Activated naive CD8-positive, alpha-beta T cell treated with anti-CD3 and anti-CD28 coated beads for 36 hours (primary cell): ENCODE results near the gene C20orf141. TPM values are rescaled to one million over a fixed set of nuclear protein-coding genes. Genes with fewer than 3 reads are reported as not detected.
"Not testable (repeated sequence)": the region's sequence is repeated elsewhere in the genome, so short reads cannot be mapped to it uniquely, and the experiment has no call there.

Experiments used
- DNase-seq: peaks from one replicate; pipeline ENCODE4 v3.0.0; 2021
- H3K27ac Mint-ChIP-seq: one replicate; pipeline ENCODE4 v1.8.0; 2022; ENCODE audit warnings: mild to moderate bottlenecking, moderate library complexity, mixed read lengths
- H3K27me3 Mint-ChIP-seq: one replicate; pipeline ENCODE4 v1.8.0; 2022; ENCODE audit warnings: mild to moderate bottlenecking, mixed read lengths
- H3K36me3 Mint-ChIP-seq: one replicate; pipeline ENCODE4 v1.8.0; 2021; ENCODE audit warnings: mild to moderate bottlenecking, mixed read lengths
- H3K4me1 Mint-ChIP-seq: one replicate; pipeline ENCODE4 v1.8.0; 2021; ENCODE audit warnings: mixed read lengths
- H3K4me3 Mint-ChIP-seq: one replicate; pipeline ENCODE4 v1.8.0; 2022; ENCODE audit warnings: mild to moderate bottlenecking, moderate library complexity, mixed read lengths
- H3K9me3 Mint-ChIP-seq: one replicate; pipeline ENCODE4 v1.8.0; 2022; ENCODE audit warnings: mixed read lengths
- total RNA-seq, 2 experiments: library from RNA; stranded (reverse); gene quantifications; one replicate each; pipeline ENCODE4 v1.2.3, GENCODE V29; 2021

Gene C20orf141, protein sequence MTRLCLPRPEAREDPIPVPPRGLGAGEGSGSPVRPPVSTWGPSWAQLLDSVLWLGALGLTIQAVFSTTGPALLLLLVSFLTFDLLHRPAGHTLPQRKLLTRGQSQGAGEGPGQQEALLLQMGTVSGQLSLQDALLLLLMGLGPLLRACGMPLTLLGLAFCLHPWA
- total RNA-seq, result not detected

DNA sequence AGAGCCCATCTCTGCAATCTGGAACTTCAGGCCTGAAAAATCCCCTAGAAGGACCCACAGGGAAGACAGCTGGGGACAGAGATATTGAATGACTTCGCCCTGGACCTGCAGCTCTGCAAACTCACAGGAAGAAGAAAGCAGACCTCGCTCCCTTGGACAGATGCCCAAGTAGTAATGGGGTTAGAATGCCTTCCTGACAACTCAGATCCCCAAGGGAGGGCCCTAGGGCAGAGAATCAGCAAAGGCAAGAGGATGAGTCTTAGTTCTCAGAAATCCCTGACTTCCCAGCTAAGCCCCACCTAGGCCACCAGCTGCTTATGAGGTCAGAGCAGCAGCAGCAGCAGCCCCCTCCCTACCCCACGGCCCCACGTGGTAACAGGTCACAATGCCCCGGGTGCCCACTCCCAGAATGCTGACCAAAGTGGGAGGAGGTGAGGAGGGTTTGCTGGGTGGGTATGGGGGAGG, at the start of gene C20orf141:
Gene C20orf141, plus strand, starts transcription at position 401 of the 465 bp plus-strand sequence. CDS start 198 bp downstream, outside the sequence.
- Mint-ChIP-seq H3K27ac (no peak within 1 kb of the TSS), H3K4me3 (no peak within 1 kb of the TSS), H3K27me3 (peaks cover 30% of the 10 kb centered on the region), H3K4me1 (no peaks in the 10 kb centered on the region), H3K9me3 (peaks cover 13% of the 10 kb centered on the region), H3K36me3 (peaks cover 3% of the 10 kb centered on the region)
- no peak for DNase-seq

DNA sequence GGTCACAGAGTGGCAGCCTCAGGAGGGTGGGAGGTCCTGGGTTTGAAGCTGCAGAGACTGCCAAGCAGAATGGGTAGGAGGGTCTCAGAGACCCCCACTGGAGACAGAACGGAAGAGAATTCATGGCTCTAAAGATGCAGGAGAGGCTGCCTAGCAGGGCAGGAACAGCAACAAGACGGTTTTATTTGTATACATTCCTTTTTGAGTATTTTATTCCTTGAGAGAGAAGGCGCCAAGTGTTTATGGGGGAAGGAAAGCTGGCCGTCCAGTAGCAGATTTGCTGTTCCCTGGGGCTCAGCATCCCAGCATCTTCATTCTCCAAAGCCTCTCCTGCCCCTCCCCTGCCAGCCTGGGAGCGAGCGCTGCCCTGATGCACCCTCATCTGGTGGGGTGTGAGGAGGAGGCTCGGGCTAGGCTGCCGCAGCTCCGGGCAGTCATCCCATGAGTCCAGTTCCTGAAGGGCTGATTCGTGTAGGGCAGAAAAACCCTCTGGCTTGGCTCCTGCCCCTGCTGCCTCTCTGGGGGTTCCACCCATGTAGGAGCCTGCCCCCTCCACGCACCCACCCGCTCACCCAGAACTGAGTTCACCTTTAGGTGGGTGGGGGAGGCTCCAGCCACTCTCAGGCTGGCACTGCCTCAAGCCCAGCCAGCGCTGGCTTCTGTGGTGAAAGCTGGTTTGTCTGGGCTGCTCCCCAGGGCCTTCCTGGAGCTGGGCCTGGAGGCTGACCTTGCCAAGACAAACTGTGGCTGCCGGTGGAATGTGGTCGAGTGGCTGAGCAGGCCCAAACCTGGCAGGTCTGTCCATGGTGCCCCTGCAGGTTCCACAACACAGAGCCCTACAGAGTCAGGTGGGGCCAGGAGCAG, 46.8 kb upstream of the C20orf141 start:
- Mint-ChIP-seq H3K36me3 (no peaks in the 10 kb centered on the region), H3K9me3 (no peaks in the 10 kb centered on the region), H3K4me1 (peaks cover 3% of the 10 kb centered on the region), H3K27ac (no peak overlapping the region), H3K27me3 (peaks cover 7% of the 10 kb centered on the region), H3K4me3 (no peak overlapping the region)
- DNase-seq, result no peak

DNA sequence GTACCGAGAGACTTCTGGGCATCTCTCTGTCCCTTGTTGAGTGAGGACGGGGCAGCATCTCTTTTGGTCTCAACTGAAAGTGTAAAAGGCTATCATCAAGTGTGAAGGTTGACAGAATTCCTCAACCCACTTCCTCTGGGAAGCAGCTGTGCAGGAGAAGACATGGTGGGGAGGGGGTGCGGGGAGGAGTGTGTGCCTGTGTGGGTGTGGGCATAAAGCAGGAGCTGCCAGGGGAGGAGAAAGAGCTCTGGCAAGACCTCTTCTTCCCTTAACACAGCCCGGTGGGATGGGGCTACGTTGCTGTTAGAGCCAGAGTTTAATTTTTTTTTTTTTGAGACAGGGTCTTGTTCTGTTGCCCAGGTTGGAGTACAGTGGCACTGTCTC, 46.2 kb upstream of the C20orf141 start:
- DNase-seq, result no peak
- Mint-ChIP-seq H3K9me3 (no peaks in the 10 kb centered on the region), H3K27me3 (peaks cover 7% of the 10 kb centered on the region), H3K4me3 (no peak overlapping the region), H3K27ac (no peak overlapping the region), H3K36me3 (no peaks in the 10 kb centered on the region), H3K4me1 (peaks cover 3% of the 10 kb centered on the region)

DNA sequence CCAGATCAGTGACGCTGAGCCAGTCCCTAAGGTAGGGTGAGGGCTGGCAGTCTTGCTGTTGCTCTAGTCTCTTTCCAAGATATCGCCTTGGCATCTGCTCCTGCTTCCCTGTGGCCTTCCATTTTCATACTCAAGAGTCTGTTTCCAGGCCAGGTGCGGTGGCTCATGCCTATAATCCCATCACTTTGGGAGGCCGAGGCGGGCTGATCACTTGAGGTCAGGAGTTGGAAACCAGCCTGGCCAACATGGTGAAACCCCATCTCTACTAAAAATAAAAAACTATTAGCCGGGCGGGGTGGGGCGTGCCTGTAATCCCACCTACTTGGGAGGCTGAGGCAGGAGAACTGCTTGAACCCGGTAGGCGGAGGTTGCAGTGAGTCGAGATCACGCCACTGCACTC, 44.7 kb upstream of the C20orf141 start:
- not testable (repeated sequence) for H3K27ac Mint-ChIP-seq, H3K4me1 Mint-ChIP-seq, H3K4me3 Mint-ChIP-seq, H3K27me3 Mint-ChIP-seq, H3K36me3 Mint-ChIP-seq, H3K9me3 Mint-ChIP-seq, DNase-seq

DNA sequence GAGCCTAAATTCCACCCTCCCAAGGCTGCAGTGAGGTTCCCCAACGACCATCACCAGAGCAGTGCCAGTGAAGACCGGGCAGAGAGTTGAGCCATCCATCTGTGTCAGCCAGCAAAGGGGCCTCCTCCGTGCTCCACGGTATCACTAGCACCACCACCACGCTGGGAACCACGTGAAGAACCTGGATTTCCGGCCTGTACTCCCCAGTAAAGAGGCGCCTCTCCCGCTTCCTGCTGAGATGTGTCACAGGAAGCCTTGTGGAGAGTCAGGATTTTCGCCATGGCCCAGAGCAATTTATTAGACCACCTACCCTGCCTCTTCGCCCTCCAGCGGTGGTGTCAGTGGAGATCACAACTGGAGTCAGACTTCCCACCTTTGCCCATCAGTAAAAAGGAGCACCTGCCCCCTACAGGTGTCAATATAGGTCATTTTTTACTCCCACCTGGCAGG, 43.1 kb upstream of the C20orf141 start:
- Mint-ChIP-seq H3K9me3 (no peaks in the 10 kb centered on the region), H3K4me1 (peaks cover 3% of the 10 kb centered on the region), H3K27ac (no peak overlapping the region), H3K27me3 (peaks cover 8% of the 10 kb centered on the region), H3K4me3 (no peak overlapping the region), H3K36me3 (no peaks in the 10 kb centered on the region)
- DNase-seq, result no peak

DNA sequence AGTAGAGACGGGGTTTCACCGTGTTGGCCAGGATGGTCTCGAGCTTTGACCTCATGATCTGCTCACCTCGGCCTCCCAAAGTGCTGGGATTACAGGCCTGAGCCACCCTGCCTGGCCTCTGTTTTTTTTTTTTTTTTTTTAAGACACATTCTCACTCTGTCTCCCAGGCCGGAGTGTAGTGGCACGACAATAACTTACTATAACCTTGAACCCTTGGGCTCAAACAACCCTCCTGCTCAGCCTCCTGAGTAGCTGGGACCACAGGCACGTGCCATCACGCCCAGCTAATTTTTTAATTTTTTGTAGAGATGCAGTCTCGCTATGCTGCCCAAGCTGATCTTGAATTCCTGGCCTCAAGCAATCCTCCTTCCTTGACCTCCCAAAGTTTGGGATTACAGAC, 41.0 kb upstream of the C20orf141 start:
- Mint-ChIP-seq H3K27ac (no peak overlapping the region), H3K36me3 (no peaks in the 10 kb centered on the region), H3K9me3 (no peaks in the 10 kb centered on the region), H3K4me1 (peaks cover 3% of the 10 kb centered on the region), H3K4me3 (no peak overlapping the region), H3K27me3 (peaks cover 8% of the 10 kb centered on the region)
- DNase-seq, result no peak

DNA sequence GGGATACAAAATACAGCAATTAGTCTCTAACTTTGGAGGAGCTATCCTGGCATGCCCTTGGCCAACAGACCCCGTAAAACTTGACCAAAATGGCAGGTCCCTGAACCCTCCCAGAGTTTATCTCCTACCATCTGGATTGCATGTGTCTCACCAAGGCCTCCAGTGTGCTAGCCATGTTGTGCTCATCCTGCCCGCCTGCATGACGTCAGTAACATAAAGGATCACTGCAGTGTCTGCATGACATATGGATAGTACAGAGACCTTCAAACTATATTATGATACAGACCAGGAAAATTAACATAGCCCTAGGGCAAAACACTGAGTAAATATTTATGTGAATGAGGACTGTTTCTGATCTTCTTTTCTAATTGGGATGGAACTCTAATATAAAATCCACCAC, 39.6 kb upstream of the C20orf141 start:
- no peak overlapping the region for H3K4me3 Mint-ChIP-seq
- H3K36me3 Mint-ChIP-seq, result no peaks in the 10 kb centered on the region
- H3K27ac Mint-ChIP-seq, result no peak overlapping the region
- peaks cover 3% of the 10 kb centered on the region for H3K4me1 Mint-ChIP-seq
- peaks cover 5% of the 10 kb centered on the region for H3K27me3 Mint-ChIP-seq
- DNase-seq, result no peak
- no peaks in the 10 kb centered on the region for H3K9me3 Mint-ChIP-seq

DNA sequence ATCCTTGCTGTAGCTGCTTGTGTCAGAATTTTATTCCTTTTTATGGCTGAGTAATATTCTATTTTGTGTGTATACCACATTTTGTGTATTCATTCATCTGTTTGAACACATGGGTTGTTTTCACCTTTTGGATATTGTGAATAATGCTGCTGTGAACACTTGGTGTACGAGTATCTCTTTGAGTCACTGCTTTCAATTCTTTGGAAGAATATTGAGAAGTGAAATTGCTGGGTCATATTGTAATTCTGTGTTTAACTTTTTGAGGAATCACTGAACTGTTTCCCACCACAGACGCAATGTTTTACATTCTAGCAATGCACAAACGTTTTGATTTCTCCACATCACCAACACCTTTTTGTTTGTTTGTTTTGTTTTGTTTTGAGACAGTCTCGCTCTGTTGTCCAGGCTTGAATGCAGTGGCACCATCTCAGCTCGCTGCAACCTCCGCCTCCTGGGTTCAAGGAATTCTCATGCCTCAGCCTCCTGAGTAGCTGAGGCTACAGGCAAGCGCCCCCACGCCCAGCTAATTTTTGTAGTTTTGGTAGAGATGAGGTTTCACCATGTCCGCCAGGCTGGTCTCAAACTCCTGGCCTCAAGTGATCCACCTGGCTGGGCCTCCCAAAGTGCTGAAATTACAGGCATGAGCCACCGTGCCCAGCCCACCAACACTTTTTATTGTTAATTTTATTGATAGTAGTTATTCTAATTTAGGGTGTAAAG, 36.0 kb upstream of the C20orf141 start:
- no peak overlapping the region for H3K4me3 Mint-ChIP-seq
- DNase-seq, result no peak
- H3K36me3 Mint-ChIP-seq, result no peaks in the 10 kb centered on the region
- H3K4me1 Mint-ChIP-seq, result peaks cover 2% of the 10 kb centered on the region
- H3K27ac Mint-ChIP-seq, result no peak overlapping the region
- peaks cover 12% of the 10 kb centered on the region for H3K27me3 Mint-ChIP-seq
- no peaks in the 10 kb centered on the region for H3K9me3 Mint-ChIP-seq

DNA sequence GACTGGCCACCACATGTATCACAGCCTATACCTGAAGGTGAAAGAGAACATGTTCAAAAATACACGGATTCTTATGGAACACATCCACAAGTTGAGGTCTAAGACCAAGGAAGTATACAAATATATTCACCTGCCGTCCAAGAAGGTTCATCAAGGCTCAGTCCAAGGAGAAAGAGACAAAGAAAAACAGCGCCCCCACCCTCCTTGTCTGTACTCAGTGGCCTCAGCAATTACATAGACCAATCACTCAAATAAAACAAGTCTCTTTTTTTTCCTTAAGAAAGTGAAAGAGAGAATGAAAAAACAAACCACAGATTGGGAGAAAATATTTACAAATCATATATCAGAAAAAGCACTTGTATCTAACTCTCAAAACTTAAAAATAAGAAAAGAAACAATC, 33.8 kb upstream of the C20orf141 start:
- H3K27ac Mint-ChIP-seq, result no peak overlapping the region
- peaks cover 12% of the 10 kb centered on the region for H3K27me3 Mint-ChIP-seq
- no peaks in the 10 kb centered on the region for H3K36me3 Mint-ChIP-seq
- no peak overlapping the region for H3K4me3 Mint-ChIP-seq
- peaks cover 2% of the 10 kb centered on the region for H3K4me1 Mint-ChIP-seq
- DNase-seq, result no peak
- H3K9me3 Mint-ChIP-seq, result no peaks in the 10 kb centered on the region

DNA sequence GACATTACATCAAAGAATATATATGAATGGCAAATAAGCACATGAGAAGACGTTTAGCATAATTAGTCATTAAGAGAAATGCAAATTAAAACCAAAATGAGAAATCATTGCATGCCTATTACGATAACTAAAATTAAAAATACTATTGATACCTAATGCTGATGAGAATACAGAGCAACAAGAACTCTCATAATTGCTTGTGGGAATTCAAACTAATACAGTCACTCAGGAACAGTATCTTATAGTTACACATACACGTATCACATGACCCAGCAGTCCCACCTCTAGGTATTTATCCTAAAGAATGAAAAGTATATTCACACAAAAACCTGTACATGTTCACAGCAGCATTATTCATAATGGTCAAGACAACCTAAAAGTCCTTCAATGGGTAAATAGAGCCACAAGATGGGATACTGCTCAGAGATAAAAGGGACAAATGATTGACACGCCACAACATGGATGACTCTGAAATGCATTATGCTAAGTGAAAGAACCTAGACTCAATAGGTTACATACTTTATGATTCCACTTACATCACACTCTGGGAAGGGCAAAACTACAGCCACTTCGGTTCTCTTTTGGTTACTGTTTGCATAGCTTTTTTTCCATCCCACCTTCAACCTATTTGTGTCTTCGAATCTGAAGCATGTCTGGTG, 30.8 kb upstream of the C20orf141 start:
- Mint-ChIP-seq H3K36me3 (no peaks in the 10 kb centered on the region), H3K4me3 (no peak overlapping the region), H3K27ac (no peak overlapping the region), H3K4me1 (peaks cover 2% of the 10 kb centered on the region), H3K27me3 (peaks cover 7% of the 10 kb centered on the region), H3K9me3 (no peaks in the 10 kb centered on the region)
- no peak for DNase-seq

DNA sequence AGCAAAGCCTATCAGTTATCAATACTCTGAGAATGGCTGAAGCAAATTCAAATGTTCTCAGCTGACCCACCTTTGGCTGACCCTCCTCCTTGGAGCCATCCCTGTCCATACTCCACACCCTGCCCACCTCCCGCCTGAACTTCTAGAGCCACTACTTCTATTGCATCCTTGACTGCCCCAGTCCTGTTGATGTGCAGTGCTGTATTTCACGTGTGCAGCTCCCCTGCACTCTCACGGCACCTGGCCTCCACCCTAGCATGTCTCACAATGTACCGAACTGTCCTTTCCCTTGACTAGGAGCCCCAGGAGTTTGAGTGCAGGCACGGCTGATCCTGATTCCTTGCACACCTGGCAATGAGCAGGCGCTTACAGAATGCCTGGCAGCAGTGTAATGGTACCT, 21.3 kb upstream of the C20orf141 start:
- Mint-ChIP-seq H3K27ac (no peak overlapping the region), H3K4me1 (peaks cover 2% of the 10 kb centered on the region), H3K4me3 (no peak overlapping the region), H3K27me3 (peaks cover 4% of the 10 kb centered on the region), H3K9me3 (no peaks in the 10 kb centered on the region), H3K36me3 (no peaks in the 10 kb centered on the region)
- no peak for DNase-seq

DNA sequence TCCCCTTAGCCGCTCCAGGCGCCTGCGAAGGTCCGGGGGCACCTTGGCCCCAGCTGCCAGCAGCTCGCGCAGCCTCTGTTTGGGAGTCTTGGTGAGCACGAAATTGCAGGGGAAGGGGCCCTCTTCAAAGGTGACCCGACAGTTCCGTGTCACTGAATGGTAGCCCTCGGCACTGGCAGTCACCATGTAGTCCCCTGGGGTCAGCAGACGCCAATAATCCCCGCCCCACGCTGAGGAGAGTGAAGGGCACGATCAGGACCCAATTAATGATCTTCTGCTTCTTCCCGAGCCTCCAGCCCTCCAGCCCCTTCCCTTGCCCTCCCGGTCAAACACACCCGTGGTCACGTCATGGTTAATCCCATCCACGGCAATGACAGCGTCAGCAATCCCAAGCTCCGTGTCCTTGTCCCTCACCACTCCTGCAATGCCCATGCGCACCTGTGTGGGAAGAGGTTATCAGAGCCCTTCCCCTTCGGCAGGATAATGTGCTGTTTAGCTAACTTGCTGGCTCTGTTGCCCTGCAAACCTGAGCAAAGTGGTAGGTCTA, 20.5 kb upstream of the C20orf141 start:
- peaks cover 10% of the 10 kb centered on the region for H3K27me3 Mint-ChIP-seq
- no peaks in the 10 kb centered on the region for H3K36me3 Mint-ChIP-seq
- H3K4me1 Mint-ChIP-seq, result peaks cover 5% of the 10 kb centered on the region
- H3K4me3 Mint-ChIP-seq, result no peak overlapping the region
- no peaks in the 10 kb centered on the region for H3K9me3 Mint-ChIP-seq
- no peak for DNase-seq
- no peak overlapping the region for H3K27ac Mint-ChIP-seq

DNA sequence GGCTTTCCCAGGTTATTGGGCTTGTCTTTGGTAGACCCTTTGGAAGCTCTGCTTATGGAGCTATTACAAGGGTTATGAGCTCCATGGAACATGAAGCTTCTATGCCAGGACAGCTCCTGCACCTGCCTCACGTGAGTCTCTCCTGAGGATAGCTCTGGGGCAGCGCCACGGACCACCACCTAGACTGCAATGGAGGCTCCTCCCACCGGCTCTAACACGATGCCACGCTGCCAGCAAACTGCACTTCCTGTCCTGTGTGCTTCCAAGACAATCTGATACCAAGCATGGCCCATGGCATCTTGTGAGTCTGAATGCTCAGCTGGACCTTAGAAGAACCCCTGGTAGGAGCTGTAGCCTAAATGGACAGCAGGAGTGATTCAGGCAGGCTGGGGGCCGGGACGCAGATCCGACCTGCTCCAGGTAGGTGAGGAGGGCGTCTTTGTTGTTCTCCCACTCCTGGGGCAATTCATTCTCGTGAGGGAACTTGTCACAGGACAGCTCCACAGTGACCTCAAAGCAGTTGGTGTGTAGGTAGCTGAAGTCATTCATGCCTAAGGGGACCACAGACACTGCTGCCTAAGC, 19.8 kb upstream of the C20orf141 start:
- no peaks in the 10 kb centered on the region for H3K9me3 Mint-ChIP-seq
- peaks cover 17% of the 10 kb centered on the region for H3K27me3 Mint-ChIP-seq
- H3K4me1 Mint-ChIP-seq, result peaks cover 10% of the 10 kb centered on the region
- no peak for DNase-seq
- H3K27ac Mint-ChIP-seq, result no peak overlapping the region
- no peaks in the 10 kb centered on the region for H3K36me3 Mint-ChIP-seq
- H3K4me3 Mint-ChIP-seq, result no peak overlapping the region

DNA sequence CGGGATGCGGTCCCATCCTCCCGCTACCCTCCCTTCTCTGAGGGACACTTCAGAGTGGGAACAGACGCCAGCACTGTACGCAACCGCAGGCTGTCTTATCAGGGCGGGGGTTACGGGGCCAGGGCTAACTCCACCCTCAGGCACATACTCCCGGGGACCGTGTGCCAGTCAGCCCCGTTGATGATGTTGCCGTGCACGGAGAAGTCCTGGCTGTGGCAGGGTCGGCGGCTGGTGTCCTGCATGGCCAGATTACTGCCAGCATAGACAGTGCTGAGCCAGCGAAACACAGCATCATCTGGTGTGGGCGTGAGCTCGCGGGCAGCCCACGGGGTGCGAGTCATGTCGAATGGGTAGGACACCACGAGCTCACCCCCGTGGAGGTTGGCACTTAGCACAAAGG, 19.3 kb upstream of the C20orf141 start:
- Mint-ChIP-seq H3K4me3 (no peak overlapping the region), H3K36me3 (no peaks in the 10 kb centered on the region), H3K9me3 (no peaks in the 10 kb centered on the region), H3K4me1 (peaks cover 12% of the 10 kb centered on the region), H3K27me3 (peaks cover 20% of the 10 kb centered on the region), H3K27ac (no peak overlapping the region)
- DNase-seq, result no peak
